Aorta (tissue), 5 donors: ENCODE results near the gene RAB35. TPM values are rescaled to one million over a fixed set of nuclear protein-coding genes. Genes with fewer than 3 reads are reported as not detected.

Experiments used
- ATAC-seq: fragments of 200-7000 bp; cut with Tn5 transposase; one replicate; pipeline ENCODE4 v1.9.1; 2022; ENCODE audit warnings: moderate library complexity; ENCODE audit not compliant: low FRiP score
- DNase-seq, 2 donors: peaks; one replicate each; pipeline ENCODE4 v3.0.0-alpha.2; 2020
- H3K27ac ChIP-seq, 2 donors: one replicate each; pipeline ENCODE4 v1.5.1; 2013; ENCODE audit warnings: low read length in 2 of 2, mild to moderate bottlenecking in 2 of 2, moderate library complexity in 2 of 2, control low read depth in 1 of 2, inconsistent platforms in 1 of 2, low read depth in 1 of 2
- H3K27me3 ChIP-seq, 2 donors: one replicate each; pipeline ENCODE4 v1.6.1; 2013; ENCODE audit warnings: control low read depth in 1 of 2, low read length in 1 of 2, mild to moderate bottlenecking in 1 of 2, moderate library complexity in 1 of 2; ENCODE audit not compliant: insufficient read depth in 2 of 2, control insufficient read depth in 1 of 2
- H3K36me3 ChIP-seq, 2 donors: one replicate each; pipeline ENCODE4 v1.6.1; 2013; ENCODE audit warnings: control low read depth in 1 of 2, low read length in 1 of 2, mild to moderate bottlenecking in 1 of 2; ENCODE audit not compliant: insufficient read depth in 2 of 2, control insufficient read depth in 1 of 2
- H3K4me1 ChIP-seq, 2 donors: one replicate each; pipeline ENCODE4 v1.6.1; 2013; ENCODE audit warnings: low read length in 2 of 2, control low read depth in 1 of 2, mild to moderate bottlenecking in 1 of 2, moderate library complexity in 1 of 2; ENCODE audit not compliant: insufficient read depth in 2 of 2, control insufficient read depth in 1 of 2
- H3K4me3 ChIP-seq, 2 donors: one replicate each; pipeline ENCODE4 v1.5.1; 2013; ENCODE audit warnings: low read length in 2 of 2, control low read depth in 1 of 2, mild to moderate bottlenecking in 1 of 2
- H3K9me3 ChIP-seq: one replicate; pipeline ENCODE4 v1.6.1; 2013; ENCODE audit warnings: mild to moderate bottlenecking, low read length; ENCODE audit not compliant: control insufficient read depth
- WGBS, 2 donors: extraction: QIAGEN DNeasy Blood & Tissue Kit; methylation state at CpG; one replicate each; pipeline ENCODE4 v1.1.7; 2013; 5-methylcytosine and 5-hydroxymethylcytosine counted together
- intact Hi-C, 2 donors: fragments of 100-400 bp; cut with DNase I; formaldehyde crosslinking; loops; one replicate each; pipeline versions ENCODE4 v1.14.2 to v1.15.0; 2022
- polyA plus RNA-seq, 2 donors: library from polyadenylated mRNA; stranded (reverse); fragments of 200-250 nt; gene quantifications; one replicate each; pipeline ENCODE4 v1.2.3, GENCODE V29; 2013
- total RNA-seq, 2 donors: library from RNA; stranded (reverse); fragmentation: NEBNext Ultra II Directional; extraction: Animal tissue kit (Norgen Biotek cat#: 25700); gene quantifications; one replicate each; pipeline ENCODE4 v1.2.1, GENCODE V29; 2021
- donor health status: healthy with polysubstance abuse.
- donor health status: Bipolar disorder and iron deficiency.
- donor health status: DM: no; HTN: no; CAD: no.
- donor health status: DM: no; HTN: no; CAD: no.
- donor health status: DM: yes; HTN: yes; CAD: no.

RAB35 gene
- total and polyA plus RNA-seq, 4 donors = 15.7 to 52.6 (median 35.5) TPM

DNA sequence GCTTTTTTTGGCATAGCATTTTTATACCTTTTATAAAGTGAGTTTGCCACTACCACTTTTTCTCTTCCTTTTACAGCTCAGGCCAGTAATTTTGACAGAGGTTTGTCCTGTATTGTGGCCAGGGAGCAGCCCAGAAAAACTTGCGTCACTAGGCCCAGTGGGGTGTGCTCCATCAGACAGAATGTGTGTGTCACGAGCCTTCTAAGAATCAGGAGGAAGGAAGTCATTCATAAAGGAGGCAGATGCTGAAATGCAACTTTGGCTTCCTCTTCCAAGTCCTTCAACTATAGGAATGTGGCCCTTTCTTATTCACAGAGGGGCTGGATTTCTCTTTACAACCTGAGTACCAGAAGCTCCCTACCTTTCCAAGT is 10.1 kb upstream of the RAB35 start:
- H3K4me3 ChIP-seq = no peak overlapping the region
- ATAC-seq = peak; percentile 59
- H3K4me1 ChIP-seq = no peaks in the 10 kb centered on the region
- H3K27me3 ChIP-seq = no peaks in the 10 kb centered on the region
- DNase-seq = peak in 1 of 2 donors; percentile 85
- WGBS, 2 donors = 55 to 60% methylated on average over 2 of the region's 2 CpGs
- no peaks in the 10 kb centered on the region for H3K9me3 ChIP-seq
- no peak overlapping the region for H3K27ac ChIP-seq
- intact Hi-C loops = no loop called here
- peaks cover 0 to 5% of the 10 kb centered on the region in 2 donors for H3K36me3 ChIP-seq

DNA sequence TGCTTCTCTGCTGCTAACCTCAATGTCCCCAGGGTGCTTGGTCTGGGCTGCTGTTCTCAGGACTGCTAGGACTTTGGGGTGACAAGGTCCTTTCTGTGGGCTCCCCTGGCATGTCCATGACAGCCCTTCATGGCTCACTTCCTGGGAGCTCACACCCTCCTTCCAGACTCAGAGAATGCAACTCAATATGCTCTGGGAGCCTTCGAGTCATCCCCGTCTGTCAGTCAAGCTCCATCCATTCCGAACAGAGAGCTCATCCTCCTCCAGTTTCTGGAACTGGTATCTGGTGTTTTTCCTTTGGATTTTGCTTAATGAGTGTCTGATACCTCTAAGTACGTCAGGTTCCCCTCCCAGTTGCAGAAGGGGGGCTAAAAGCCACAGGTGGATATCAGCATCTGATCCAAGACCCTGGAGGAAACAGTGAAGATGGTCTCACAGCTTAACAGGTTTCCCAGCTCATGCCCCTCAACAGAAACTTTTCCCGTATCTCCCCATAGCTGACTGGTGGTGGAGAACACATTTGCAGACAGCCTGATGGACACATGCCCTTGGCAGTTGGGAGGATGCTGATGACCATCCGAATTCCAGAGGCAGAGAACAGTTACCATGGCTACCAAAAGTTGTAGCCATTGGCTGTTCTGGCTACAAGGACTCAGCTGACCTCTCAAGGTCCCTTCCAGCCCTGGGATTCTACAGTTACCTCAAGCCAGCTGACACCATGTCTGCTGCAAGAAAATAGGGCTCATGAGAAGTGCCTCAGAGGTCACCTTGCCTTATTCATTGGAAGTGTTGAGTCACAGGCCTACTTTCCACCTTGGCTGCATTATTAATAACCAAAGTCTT is 9.5 kb upstream of the RAB35 start:
- DNase-seq = no peak
- ATAC-seq = no peak
- Histone ChIP-seq H3K27me3 (no peaks in the 10 kb centered on the region), H3K9me3 (no peaks in the 10 kb centered on the region), H3K36me3 (peaks cover 0 to 5% of the 10 kb centered on the region in 2 donors), H3K4me3 (no peak overlapping the region), H3K4me1 (no peaks in the 10 kb centered on the region), H3K27ac (no peak overlapping the region)
- 66 to 77% methylated on average over 6 of the region's 6 CpGs for WGBS, 2 donors
- intact Hi-C loops = no loop called here

DNA sequence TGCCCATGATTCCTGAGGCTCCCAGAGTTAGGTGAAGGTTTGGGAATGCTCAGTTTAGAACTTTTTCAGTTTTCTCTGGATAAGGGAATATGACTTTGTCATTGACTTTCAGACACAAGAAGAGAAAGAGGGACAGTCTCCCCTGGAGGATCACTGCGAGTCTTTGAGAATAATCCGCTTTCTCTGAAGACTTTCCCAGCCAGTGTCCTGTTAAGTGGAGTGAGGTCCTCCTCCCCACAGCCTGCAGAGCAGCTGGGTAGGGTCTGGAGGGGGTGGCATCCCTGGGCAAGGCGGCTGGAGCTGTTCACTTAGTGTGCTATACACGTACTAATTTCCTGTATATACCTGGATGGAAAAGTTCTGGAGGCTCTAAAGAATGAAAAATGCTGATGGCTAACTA is 8.5 kb upstream of the RAB35 start:
- Histone ChIP-seq H3K27me3 (no peaks in the 10 kb centered on the region), H3K36me3 (peaks cover 0 to 5% of the 10 kb centered on the region in 2 donors), H3K9me3 (no peaks in the 10 kb centered on the region), H3K4me3 (no peak overlapping the region), H3K27ac (no peak overlapping the region), H3K4me1 (no peaks in the 10 kb centered on the region)
- 84 to 87% methylated on average over 4 of the region's 4 CpGs for WGBS, 2 donors
- intact Hi-C loops = no loop called here
- ATAC-seq (no peak), DNase-seq (no peak)

DNA sequence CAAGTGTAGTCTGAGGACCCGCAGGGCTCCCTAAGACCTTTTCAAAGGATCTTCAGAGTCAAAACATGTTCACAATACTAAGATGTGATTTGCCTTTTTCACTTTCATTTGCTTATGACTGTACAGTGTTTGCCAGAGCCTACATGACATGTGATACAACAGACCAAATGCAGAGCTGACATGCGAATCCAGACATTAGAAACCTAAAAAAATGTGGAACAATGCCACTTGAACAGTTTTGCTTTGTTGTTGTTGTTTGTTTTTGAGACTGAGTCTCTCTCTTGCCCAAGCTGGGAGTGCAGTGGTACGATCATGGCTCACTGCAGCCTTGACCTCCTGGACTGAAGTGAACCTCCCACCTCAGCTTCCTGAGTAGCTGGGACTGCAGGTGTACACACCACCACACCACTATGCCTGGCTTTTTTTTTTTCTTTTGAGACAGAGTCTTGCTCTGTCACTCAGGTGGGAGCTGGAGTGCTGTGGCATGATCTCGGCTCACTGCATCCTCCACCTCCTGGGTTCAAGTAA is 5.3 kb upstream of the RAB35 start:
- 67 to 72% methylated on average over 4 of the region's 4 CpGs for WGBS, 2 donors

DNA sequence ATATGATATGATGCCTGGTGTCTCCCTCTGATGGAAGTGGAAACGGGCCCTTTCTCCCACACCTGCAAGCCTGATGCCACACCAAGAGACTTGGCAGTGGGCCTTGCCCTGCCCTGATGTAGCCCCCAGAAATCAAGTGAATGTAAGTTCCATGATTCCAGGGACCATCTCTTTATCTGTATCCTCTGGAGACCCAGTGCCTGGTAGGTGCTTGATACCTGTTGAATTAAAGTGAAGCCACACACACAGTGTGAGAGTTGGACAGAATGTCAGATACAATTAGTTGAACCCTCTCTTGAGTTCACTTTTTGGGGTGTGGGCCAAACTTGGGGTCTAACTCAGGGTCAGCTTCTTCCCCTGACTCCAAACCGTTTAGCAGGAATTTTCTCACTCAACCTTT is 4.8 kb upstream of the RAB35 start:
- no peaks in the 10 kb centered on the region for H3K27me3 ChIP-seq
- no peaks in the 10 kb centered on the region for H3K9me3 ChIP-seq
- no peak overlapping the region for H3K4me3 ChIP-seq
- no peak overlapping the region for H3K27ac ChIP-seq
- intact Hi-C loops = no loop called here
- ATAC-seq (no peak), DNase-seq (no peak)
- 67 to 77% methylated on average over 2 of the region's 2 CpGs for WGBS, 2 donors
- H3K36me3 ChIP-seq = no peaks in the 10 kb centered on the region
- H3K4me1 ChIP-seq = peaks cover 0 to 2% of the 10 kb centered on the region in 2 donors

More for the DNA sequence above, 5.3 kb upstream of the RAB35 start:
- no peak for ATAC-seq
- DNase-seq = no peak
- Histone ChIP-seq H3K36me3 (no peaks in the 10 kb centered on the region), H3K27me3 (no peaks in the 10 kb centered on the region), H3K4me3 (no peak overlapping the region), H3K9me3 (no peaks in the 10 kb centered on the region), H3K4me1 (peaks cover 0 to 2% of the 10 kb centered on the region in 2 donors), H3K27ac (no peak overlapping the region)
- intact Hi-C loops = no loop called here

DNA sequence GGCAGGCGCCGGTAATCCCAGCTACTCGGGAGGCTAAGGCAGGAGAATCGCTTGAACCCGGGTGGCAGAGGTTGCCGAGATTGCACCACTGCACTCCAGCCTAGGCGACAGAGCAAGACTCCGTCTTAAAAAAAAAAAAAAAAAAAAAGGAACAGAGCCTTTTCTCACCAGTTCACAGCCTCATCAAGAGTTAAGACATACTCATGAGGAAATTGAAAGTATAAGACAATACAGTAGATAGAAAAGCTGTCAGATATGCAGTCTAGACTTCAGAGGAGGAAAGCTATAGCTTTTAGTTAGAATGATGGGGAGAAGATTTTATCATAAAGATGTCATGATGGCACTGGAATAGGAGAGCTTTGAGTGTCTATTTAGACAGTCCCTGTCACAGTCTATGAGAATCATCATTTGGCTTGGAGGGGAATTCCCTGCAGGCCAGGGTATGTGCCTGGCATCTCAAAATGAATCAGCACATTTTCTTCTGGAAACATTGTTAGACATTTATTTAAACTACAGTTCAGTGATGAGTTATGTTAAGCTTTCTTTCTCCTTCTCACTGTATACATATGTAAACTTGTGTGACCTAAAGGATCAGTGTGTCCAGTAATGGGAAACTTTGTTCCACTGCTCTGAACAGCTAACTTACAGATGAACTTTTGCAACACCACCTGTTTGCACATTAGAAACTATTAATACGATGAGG is 2.9 kb upstream of the RAB35 start:
- Histone ChIP-seq H3K36me3 (no peaks in the 10 kb centered on the region), H3K4me3 (no peak overlapping the region), H3K9me3 (no peaks in the 10 kb centered on the region), H3K4me1 (peaks cover 5 to 10% of the 10 kb centered on the region in 2 donors), H3K27me3 (no peaks in the 10 kb centered on the region), H3K27ac (no peak overlapping the region)
- 85 to 87% methylated on average over 9 of the region's 9 CpGs for WGBS, 2 donors
- DNase-seq (no peak), ATAC-seq (no peak)
- intact Hi-C loops = no loop called here

DNA sequence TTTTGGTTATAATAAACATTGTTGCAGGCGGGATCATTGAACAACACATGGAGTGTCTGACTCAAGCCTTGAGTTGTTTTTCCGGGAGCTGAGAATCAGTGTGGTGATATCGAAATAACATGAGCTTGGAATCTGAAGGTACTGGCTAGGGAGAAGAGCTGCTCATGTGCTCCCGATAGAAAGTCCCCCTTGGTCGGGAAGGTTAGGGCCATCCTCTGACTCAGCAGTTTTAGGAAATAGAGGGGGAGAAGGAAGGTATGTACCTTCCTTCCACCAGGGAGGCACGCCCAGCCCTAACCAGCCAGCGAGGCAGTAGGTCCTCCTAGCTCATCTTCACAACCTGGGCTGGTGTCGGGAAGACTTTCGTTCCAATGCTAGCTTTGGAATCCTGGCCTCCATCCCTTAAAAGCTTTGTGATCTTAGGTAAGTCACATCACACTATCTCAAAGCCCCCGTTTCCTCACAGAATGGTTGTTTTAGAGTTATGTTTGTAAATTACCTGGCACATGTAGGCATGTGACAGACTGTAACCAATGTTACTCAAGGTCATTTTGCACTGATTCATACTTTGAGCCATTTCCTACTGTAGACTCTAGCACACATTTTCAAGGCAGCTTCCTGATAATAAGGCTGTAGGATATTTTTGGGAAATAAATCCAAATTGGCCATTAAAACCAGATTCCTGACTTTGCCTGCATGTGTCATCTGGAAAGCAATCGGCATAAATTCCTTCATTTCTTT is 1.9 kb upstream of the RAB35 start:
- H3K36me3 ChIP-seq = no peaks in the 10 kb centered on the region
- 59 to 64% methylated on average over 11 of the region's 11 CpGs for WGBS, 2 donors
- ATAC-seq (no peak), DNase-seq (no peak)
- intact Hi-C loops = no loop called here
- H3K4me3 ChIP-seq = no peak overlapping the region
- H3K4me1 ChIP-seq = peaks cover 5 to 10% of the 10 kb centered on the region in 2 donors
- no peaks in the 10 kb centered on the region for H3K27me3 ChIP-seq
- no peak overlapping the region for H3K27ac ChIP-seq
- H3K9me3 ChIP-seq = no peaks in the 10 kb centered on the region

DNA sequence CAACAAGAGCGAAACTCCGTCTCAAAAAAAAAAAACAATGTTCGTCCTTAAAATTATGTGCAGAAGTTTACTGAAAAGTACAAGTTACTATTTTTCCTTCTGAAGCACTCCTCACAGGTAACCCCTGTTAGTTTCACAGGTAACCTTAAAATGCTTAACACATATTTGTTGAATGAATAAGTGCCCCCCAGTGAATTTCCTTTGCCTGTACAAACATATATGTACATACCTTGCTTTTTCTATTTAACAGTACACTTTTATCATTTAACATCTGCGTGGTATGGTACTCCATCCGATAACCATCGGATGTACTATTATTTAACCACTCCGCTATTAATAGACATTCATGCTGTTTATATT is 1.4 kb upstream of the RAB35 start:
- peak overlapping the region; percentile 76 to 88 for H3K4me3 ChIP-seq
- H3K36me3 ChIP-seq = no peaks in the 10 kb centered on the region
- ATAC-seq = no peak
- 23 to 24% methylated on average over 7 of the region's 7 CpGs for WGBS, 2 donors
- DNase-seq = no peak
- H3K27ac ChIP-seq = no peak overlapping the region
- H3K27me3 ChIP-seq = no peaks in the 10 kb centered on the region
- peaks cover 5 to 10% of the 10 kb centered on the region in 2 donors for H3K4me1 ChIP-seq
- H3K9me3 ChIP-seq = no peaks in the 10 kb centered on the region
- intact Hi-C loops = no loop called here
